ENCODE results near the gene TBR1.

The TBR1 gene

GRCh38 chr2:161426922-161427663, 11.0 kb downstream of the TBR1 start:
- H3K4me3 ChIP-seq (ENCODE audit: low read depth, low read length), result peak overlapping the region; percentile 10

- peak overlapping the region; percentile 10 for H3K4me3 ChIP-seq (ENCODE audit: low read depth, low read length)
Observed at GRCh38 chr2:161427664-161428587, 11.8 kb downstream of the TBR1 start.

GRCh38 chr2:161430386-161430785, 14.3 kb downstream of the TBR1 start:
- no peak overlapping the region for H3K4me3 ChIP-seq (ENCODE audit: low read depth, low read length)

- H3K4me3 ChIP-seq (ENCODE audit: low read depth, low read length), result no peak overlapping the region
Observed at GRCh38 chr2:161432107-161432506, 16.0 kb downstream of the TBR1 start.

GRCh38 chr2:161434118-161434517, 18.0 kb downstream of the TBR1 start:
- no peak overlapping the region for H3K4me3 ChIP-seq (ENCODE audit: low read depth, low read length)

- no peak overlapping the region for H3K4me3 ChIP-seq (ENCODE audit: low read depth, low read length)
Observed at GRCh38 chr2:161436411-161436810, 20.3 kb downstream of the TBR1 start.

- no peak overlapping the region for H3K4me3 ChIP-seq (ENCODE audit: low read depth, low read length)
Observed at GRCh38 chr2:161438598-161438997, 22.5 kb downstream of the TBR1 start.

GRCh38 chr2:161445097-161445496, 29.0 kb downstream of the TBR1 start:
- no peak overlapping the region for H3K4me3 ChIP-seq (ENCODE audit: low read depth, low read length)

- H3K4me3 ChIP-seq (ENCODE audit: low read depth, low read length), result no peak overlapping the region
Observed at GRCh38 chr2:161448431-161448830, 32.3 kb downstream of the TBR1 start.

- H3K4me3 ChIP-seq (ENCODE audit: low read depth, low read length), result no peak overlapping the region
Observed at GRCh38 chr2:161471631-161472030, 55.5 kb downstream of the TBR1 start.

- no peak overlapping the region for H3K4me3 ChIP-seq (ENCODE audit: low read depth, low read length)
Observed at GRCh38 chr2:161474920-161475319, 58.8 kb downstream of the TBR1 start.
